Uterus (tissue), 2 donors: Measurements from ENCODE around the gene CCDC170.

Experiments
- POLR2A ChIP-seq, 2 donors: fragments of 450-650 bp; IDR thresholded peaks; one replicate each; pipeline ENCODE4 v1.6.1; 2016; ENCODE audit warnings: antibody characterized with exemption in 2 of 2, mild to moderate bottlenecking in 1 of 2, moderate library complexity in 1 of 2
- TF ChIP-seq, protein P1 (sequence below), 4 experiments: fragments of 200-600 bp in 2 of 4; fragments of 450-650 bp in 2 of 4; sonication (generic) in 2 of 4; IDR thresholded peaks; one replicate each; pipeline ENCODE4 v1.5.1; 2016 to 2019; ENCODE audit warnings: antibody characterized with exemption in 4 of 4, mild to moderate bottlenecking in 2 of 4, moderate library complexity in 1 of 4

DNA sequence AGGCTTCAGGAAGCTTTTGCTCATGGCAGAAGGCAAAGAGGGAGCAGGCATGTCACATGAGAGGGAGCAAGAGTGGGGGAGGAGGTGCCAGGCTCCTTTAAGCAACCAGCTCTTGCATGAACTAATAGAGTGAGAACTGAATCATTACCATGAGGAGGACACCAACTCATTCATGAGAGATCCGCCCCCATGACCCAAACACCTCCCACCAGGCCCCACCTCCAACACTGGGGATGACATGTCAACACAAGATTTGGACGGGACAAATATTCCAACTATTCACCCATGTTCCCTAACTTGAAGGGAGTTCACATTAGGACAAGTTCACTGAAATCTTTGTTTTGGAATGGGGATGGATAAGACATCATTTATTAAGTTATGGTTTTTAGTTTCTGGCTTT lies 158.5 kb downstream of the CCDC170 start:
- TF ChIP-seq, protein P1, sequence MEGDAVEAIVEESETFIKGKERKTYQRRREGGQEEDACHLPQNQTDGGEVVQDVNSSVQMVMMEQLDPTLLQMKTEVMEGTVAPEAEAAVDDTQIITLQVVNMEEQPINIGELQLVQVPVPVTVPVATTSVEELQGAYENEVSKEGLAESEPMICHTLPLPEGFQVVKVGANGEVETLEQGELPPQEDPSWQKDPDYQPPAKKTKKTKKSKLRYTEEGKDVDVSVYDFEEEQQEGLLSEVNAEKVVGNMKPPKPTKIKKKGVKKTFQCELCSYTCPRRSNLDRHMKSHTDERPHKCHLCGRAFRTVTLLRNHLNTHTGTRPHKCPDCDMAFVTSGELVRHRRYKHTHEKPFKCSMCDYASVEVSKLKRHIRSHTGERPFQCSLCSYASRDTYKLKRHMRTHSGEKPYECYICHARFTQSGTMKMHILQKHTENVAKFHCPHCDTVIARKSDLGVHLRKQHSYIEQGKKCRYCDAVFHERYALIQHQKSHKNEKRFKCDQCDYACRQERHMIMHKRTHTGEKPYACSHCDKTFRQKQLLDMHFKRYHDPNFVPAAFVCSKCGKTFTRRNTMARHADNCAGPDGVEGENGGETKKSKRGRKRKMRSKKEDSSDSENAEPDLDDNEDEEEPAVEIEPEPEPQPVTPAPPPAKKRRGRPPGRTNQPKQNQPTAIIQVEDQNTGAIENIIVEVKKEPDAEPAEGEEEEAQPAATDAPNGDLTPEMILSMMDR (IDR thresholded peaks at IDR 0.05) = no peak
- TF ChIP-seq POLR2A (IDR thresholded peaks at IDR 0.05) = no peak
